ENCODE data around the gene STXBP5. TPM values are rescaled to one million over a fixed set of nuclear protein-coding genes. Genes with fewer than 3 reads are reported as not detected.

STXBP5 gene
- total RNA-seq, 1 experiment from 2014 or later: 39.3 TPM

- DNase-seq (ENCODE audit: low spot score): no peak
Observed at GRCh38 chr6:147434516-147434915, 230.3 kb downstream of the STXBP5 start.

- no peak for DNase-seq (ENCODE audit: low spot score)
Observed at GRCh38 chr6:147437615-147438014, 233.4 kb downstream of the STXBP5 start.

- DNase-seq (ENCODE audit: low spot score): no peak
Observed at GRCh38 chr6:147438758-147439528, 234.7 kb downstream of the STXBP5 start.
